GM12892 (cell line): ENCODE results near the gene AMBRA1.

Experiments
- POLR2A ChIP-seq: IDR thresholded peaks from 2 replicates; pipeline ENCODE4 v1.6.1; 2011; ENCODE audit warnings: low read depth, low read length, control low read depth
- TAF1 ChIP-seq: IDR thresholded peaks from 2 replicates; pipeline ENCODE4 v1.6.1; 2011; ENCODE audit warnings: low read depth, mild to moderate bottlenecking, control low read depth, low read length, borderline replicate concordance

- TF ChIP-seq POLR2A (no peak), TAF1 (no peak)
Observed at GRCh38 chr11:46485856-46486443, 107.9 kb downstream of the AMBRA1 start.
